ENCODE results near the gene NME5. TPM values are rescaled to one million over a fixed set of nuclear protein-coding genes. Genes with fewer than 3 reads are reported as not detected.

Gene NME5
- total and polyA plus RNA-seq, 2 of the 8 experiments (the other 6 are each of a cell fraction or from before 2014, with no cell fraction given): 0.48 to 0.89 TPM

- TF ChIP-seq CHD7 (IDR thresholded peaks at IDR 0.05; ENCODE audit: insufficient replicate concordance, low read length) (no peak), TBP (IDR thresholded peaks at IDR 0.05; ENCODE audit: low read depth, low read length) (no peak), BRCA1 (IDR thresholded peaks at IDR 0.05; ENCODE audit: low read depth, low read length) (no peak), RFX5 (IDR thresholded peaks at IDR 0.05; ENCODE audit: borderline replicate concordance, low read depth, low read length) (no peak), TEAD4 (IDR thresholded peaks at IDR 0.05; ENCODE audit: low read depth, low read length) (no peak), ATF3 (IDR thresholded peaks at IDR 0.05; ENCODE audit: insufficient read depth, low read depth, low read length) (no peak), YY1 (IDR thresholded peaks at IDR 0.05; ENCODE audit: low read depth, low read length) (no peak), CTBP2 (IDR thresholded peaks at IDR 0.05; ENCODE audit: borderline replicate concordance, insufficient read depth, insufficient read length, low read length) (no peak), HDAC2 (IDR thresholded peaks at IDR 0.05; ENCODE audit: borderline replicate concordance in 1 of 2, low read depth in 2 of 2, low read length in 2 of 2) (no peak), SIX5 (IDR thresholded peaks at IDR 0.05; ENCODE audit: low read depth, low read length) (no peak), KDM1A (IDR thresholded peaks at IDR 0.05; ENCODE audit: borderline replicate concordance, low read length) (no peak)
Observed at GRCh38 chr5:138093036-138093435, 46.2 kb downstream of the NME5 start (continued).

Measured in H1 (cell line).